Stimulated activated CD8-positive, alpha-beta memory T cell treated with anti-CD3 and anti-CD28 coated beads, Interleukin-12 subunit alpha, Interleukin-12 subunit beta, amount 100 ng/mL, for 24 hours (primary cell): ENCODE measurements around the gene SF3B5.
A peak's percentile ranks its signal among the peaks of the same experiment; 100 is the strongest.
"Not testable (repeated sequence)": the region's sequence is repeated elsewhere in the genome, so short reads cannot be mapped to it uniquely, and the experiment has no call there.

Experiments
- DNase-seq: peaks from one replicate; pipeline ENCODE4 v3.0.0-alpha.2; 2020; ENCODE audit errors: extremely low read depth

SF3B5 gene

DNA sequence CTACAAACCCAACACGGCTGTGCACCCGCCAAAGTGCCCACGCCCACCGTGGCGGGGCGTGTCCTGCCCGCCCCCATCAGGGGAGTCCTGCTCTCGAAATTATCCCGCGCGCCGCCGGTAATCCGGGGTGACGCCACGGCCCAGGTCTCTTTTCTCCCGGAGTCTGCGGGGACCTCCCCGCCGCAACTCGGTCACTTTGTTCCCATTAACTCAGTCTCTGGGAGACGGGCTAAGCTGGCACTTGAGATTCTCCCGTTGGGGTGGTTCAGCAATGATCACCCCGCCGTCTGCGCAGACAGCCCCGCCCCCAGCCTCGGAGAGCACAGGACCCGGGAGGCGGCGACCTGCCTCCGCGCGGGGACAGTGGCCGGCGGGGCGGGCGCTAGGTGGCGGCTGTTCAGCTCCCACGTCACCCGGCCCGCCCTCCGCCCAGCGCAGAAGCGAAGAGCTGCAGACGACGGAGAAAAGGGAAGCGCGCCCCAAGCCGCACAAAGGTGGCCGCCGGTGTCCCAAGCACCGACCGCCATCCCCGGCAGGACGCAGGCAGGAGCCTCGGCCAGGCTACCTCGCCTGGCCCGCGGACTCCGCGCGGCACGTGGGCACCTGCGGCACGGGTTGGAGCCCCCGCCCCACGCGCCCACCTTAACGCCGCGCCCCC, 31.5 kb downstream of the SF3B5 start:
- DNase-seq: peak; percentile 78

DNA sequence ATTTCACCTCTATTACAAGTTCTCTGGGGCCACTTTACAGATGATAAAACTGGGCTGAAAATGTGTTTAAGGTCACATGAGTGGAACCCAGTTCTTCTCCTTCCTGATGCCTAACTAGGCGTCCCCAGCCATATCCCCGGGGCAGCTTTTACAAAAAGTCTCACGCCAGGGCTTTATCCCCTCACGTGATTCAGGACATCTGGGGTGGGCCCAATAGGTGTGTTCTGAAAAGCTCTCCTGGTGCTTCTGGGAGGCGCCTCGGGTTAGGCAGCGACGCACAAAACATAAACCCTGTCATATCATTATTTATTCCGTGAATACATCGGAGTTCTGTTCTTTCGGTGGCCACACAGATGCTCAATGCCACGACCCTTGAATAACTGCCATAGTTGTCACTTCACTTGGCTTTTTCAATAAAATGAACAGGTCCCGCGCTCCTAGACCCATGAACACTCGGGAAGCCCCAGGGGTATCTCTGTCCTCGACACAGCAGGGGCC, 32.1 kb downstream of the SF3B5 start:
- no peak for DNase-seq

DNA sequence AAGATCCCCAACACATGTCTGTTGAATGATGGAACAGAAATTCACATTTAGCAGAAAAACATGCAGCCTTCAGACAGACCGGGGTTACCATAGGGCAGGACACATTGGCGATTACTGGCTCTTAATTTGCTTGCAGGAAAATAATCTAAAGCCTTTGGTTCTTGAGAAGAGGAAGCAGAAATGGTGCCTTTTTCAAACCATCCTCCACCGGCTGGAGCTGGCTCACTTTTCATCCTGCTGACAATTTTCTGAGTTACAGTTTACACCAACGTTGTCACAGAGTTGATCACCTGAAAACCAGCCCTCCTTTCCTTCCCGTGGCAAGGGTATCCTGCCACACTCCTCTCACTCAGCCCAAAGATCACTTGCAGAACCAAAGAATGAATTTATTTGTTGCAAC, 32.6 kb downstream of the SF3B5 start:
- DNase-seq: no peak

- no peak for DNase-seq
These were observed 36.2 kb downstream of the SF3B5 start for GRCh38 chr6:144059139-144059538.

DNA sequence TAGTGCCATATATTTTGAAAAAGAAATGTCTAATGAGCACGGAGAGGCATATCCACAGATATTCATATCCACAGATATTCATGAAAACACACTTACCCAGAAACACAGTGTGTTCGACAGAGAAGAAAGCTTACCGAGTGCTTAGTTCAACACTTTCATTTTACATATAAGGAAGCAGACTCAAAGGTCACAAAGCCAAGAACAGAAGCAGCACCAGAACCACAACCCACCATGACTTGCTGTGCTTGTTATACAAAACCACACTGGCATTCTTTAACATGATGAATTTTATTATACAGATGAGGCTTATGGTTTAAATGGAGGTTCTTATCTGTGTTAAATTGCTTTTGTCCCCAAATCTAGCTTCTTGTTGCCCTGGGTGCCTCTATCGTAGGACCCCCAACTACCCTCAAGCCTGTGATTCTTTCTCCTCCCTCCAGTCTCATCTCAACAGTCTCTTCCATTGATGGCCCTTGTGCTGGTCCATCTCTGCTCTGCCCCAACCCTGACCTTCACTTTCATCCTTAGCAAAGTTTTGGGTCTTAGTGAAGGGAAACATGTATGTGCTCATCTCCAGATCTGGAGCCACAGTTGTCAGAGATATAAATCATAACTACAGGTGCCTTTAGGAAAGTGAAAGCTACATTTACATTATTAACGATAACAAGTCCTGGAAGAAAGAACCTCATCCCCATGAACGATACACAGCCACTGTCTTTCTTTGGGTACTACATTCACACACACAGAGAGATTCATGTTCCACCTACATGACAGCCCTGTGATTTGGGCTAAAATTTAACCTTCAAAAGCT, 40.0 kb downstream of the SF3B5 start:
- DNase-seq: no peak

- no peak for DNase-seq
These were observed 41.8 kb downstream of the SF3B5 start for GRCh38 chr6:144053601-144054000.

DNA sequence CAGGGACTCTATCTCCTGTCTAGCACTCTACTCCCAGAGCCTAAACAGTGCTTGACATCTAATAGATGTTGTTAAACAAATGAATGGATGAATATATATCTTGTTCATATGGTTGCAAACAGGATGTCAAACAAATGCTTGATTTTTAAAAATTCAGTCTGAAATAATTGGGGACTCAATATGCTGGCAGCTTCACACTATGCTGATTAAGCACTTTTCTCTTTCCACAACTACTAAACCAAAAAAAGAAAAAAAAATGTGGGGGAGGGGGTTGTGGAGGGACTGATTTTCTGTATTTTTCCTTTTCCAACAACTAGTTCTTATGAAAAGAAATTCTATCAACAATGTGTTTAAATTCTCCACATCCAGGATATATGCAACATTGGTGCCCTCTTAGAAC, 42.9 kb downstream of the SF3B5 start:
- DNase-seq: no peak

GRCh38 chr6:144049386-144049785, 46.0 kb downstream of the SF3B5 start:
- DNase-seq: no peak

GRCh38 chr6:144047688-144048087, 47.7 kb downstream of the SF3B5 start:
- DNase-seq: no peak

DNA sequence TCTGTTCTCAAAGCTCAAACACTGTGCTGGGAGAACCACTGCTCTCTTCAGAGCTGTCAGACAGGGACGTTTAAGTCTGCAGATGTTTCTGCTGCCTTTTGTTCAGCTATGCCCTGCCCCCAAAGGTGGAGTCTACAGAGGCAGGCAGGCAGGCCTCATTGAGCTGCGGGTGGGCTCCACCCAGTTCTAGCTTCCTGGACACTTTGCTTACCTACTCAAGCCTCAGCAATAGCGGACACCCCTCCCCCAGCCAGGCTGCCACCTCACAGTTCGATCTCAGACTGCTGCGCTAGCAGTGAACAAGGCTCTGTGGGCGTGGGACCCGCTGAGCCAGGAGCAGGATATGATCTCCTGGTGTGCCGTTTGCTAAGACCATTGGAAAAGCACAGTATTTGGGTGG, 48.7 kb downstream of the SF3B5 start:
- DNase-seq: not testable (repeated sequence)

DNA sequence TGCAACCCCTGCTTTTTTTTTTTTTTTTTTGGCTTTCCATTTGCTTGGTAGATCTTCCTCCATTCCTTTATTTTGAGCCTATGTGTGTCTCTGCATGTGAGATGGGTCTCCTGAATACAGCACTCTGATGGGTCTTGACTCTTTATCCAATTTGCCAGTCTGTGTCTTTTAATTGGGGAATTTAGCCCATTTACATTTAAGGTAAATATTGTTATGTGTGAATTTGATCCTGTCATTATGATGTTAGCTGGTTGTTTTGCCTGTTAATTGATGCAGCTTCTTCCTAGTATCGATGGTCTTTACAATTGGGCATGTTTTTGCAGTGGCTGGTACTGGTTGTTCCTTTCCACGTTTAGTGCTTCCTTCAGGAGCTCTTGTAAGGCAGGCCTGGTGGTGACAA, 50.4 kb downstream of the SF3B5 start:
- not testable (repeated sequence) for DNase-seq
